A549 treated with AZD9567 at 1 μM for 4 hours (cell line): ENCODE measurements around the gene NPSR1. TPM values are rescaled to one million over a fixed set of nuclear protein-coding genes. Genes with fewer than 3 reads are reported as not detected.

Experiments
- total RNA-seq: library from RNA; stranded (reverse); fragments of 200-300 nt; extraction: Qiagen RNA extraction; gene quantifications from 5 replicates; pipeline ENCODE4 v1.2.3, GENCODE V29; 2022; ENCODE audit not compliant: insufficient read depth

Gene NPSR1
- not detected in 5 replicates for total RNA-seq

GRCh38 chr7:34657632-34658268 lies at the start of gene NPSR1:
NPSR1 (plus strand) TSS chr7:34658218; CDS start chr7:34658413, 195 bp downstream.

